GM21390 (cell line): Measurements from ENCODE around the gene KLHL34.

Source experiments
- ATAC-seq: cut with Tn5 transposase; IDR thresholded peaks from one replicate; pipeline ENCODE4 v1.9.1; 2021; ENCODE audit not compliant: unreplicated experiment

KLHL34 gene, protein sequence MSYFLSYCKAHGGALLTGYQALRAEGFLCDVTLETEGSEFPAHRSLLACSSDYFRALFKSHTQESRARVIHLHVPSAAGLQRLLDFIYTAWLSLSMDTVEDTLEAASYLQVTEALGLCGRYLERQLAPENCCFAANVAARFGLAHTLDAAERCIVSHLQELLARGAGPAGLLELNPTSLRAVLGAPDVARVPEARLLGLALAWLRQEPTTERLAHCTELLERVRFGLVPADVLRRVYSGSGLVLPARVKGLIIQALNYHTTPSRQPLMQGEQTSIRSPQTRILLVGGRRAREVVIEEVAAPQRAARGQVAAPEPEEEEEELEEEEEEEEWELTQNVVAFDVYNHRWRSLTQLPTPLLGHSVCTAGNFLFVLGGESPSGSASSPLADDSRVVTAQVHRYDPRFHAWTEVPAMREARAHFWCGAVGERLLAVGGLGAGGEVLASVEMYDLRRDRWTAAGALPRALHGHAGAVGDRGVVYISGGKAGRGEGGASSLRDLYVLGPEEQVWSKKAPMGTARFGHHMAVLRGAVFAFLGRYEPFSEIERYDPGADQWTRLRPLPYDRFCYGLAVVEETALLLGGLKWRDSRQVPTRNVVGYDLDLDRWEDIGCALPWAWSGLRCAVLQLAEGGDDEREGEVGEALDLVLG

DNA sequence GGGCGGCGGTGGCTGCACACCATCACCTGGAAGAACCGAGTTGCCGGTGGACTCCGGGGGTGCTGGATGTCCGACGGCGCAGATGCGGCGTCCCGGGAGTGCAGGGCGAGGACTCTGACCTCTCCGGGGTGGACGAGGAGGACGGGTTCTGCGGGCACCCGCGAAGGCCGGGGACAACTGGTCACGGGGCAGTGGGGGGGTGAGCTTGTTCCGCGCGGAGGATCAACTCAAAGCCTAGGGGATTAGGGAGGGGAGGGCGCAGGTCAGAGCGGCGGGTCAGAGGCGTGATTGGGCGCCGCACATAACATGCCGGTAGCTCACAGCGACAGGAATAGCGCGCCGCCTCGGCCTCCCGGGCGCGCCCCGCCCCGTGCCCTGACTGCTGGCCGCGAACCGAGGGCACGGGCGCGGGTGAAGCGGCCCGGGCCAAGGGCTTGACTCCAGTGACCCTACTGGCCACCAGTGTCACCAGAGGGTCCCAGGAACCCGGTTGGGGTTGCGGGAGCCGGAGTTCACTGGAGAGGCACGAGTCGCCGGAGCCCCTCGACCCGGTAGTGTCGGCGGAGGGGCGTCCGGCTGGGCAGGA is at the start of gene KLHL34:
Gene KLHL34 (minus strand): TSS at position 179 of the 586 bp plus-strand sequence. CDS start 542 bp downstream, outside the sequence.
- ATAC-seq = no peak

DNA sequence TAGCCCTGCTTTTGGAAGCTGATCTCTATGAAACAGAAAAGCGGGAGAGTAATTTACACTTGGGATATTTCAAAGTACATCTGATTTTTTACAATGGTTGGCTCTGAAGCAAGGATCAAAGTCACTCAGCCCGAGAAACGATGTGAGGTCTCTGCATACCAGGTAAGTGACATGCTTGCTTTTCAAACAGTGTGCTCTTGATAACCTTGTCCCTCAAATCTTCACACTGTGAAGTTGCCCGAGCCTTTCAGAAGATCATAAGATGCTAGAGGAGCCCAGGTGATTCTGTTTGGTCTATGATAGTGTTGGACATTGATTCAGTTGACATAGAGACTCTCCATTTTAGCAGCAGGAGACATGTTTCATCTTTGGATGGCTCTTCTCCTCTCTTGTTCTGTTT is 47.1 kb upstream of the KLHL34 start:
- ATAC-seq = no peak

GRCh38 chrX:21702725-21703124 is 44.6 kb upstream of the KLHL34 start:
- ATAC-seq = no peak

GRCh38 chrX:21700967-21701366 is 42.8 kb upstream of the KLHL34 start:
- no peak for ATAC-seq

- ATAC-seq = no peak
Measured at GRCh38 chrX:21700275-21700674, 42.1 kb upstream of the KLHL34 start.

DNA sequence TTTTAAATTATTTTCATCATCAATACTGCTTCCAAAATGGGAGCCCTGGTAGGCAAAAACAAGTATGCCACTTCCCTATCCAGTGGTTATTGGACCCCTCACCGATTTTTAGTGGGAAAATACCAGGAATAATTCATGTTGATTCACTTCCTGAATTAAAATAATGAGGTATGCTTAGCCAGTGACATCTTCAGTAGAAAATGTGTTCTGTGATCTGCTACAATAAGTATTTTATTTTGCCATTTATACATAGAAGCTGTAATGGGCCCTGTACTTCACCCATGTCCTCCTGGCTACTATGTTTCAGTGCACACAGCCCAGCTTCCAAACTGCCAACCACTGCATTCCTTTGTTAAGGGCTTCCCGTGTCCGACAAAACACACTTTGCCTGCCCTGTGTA is 41.0 kb upstream of the KLHL34 start:
- no peak for ATAC-seq

DNA sequence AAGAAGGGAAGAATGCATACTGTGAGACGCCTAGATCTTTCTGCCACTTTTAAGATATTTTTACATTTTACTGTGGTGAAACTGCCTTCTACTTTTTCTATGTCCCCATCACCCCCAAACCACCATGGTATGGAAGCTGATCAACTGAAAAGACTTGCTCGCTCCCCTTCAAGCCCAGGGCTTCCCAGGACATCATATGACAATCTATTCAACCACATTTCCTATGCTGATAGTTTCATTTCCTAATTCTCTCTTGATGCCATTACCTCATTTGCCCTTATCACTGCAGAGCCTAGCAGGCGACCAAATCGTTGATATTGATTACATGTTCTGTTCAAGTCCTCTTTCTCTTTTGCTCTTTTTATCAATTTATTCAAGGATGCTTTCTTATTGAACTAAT is 40.1 kb upstream of the KLHL34 start:
- ATAC-seq = no peak

DNA sequence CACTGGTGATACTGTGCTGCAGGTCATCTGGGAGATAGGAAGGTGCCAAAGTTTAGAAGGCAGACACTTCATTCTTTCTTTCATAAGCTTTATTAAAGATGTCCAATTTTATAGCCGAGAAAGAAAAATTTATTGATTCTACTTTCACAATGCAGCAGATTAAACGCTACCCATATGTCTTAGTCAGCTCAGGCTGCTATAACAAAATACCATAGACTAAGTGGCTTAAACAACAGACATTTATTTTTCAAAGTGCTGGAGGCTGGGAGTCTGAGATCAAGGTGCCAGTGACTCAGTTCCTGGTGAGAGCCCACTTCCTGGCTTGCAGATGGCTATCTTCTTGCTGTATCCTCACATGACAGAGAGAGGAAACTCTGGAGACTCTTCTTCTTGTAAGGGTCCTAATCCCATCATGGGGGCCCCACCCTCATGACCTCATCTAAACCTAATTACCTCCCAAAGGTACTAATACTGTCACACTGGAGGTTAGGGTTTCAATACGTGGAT is 33.4 kb upstream of the KLHL34 start:
- no peak for ATAC-seq

DNA sequence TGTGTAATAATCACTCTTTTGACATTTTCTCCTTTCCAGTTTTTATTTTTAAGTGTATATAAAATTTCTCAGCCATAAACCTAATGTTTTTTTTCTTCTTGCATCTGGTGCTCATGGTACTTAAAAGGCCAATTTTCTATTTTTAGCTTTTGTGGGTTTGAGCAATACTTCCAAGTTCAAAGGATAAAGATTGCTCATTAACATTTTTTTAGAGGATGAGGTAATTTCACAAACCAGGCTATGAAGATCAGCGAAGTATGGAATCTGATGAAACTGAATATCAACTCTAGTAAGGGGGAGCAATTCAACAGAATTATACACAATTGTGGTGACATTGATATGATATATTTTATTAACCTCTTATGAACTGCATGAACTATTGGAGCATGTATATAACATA is 25.8 kb upstream of the KLHL34 start:
- ATAC-seq = no peak

DNA sequence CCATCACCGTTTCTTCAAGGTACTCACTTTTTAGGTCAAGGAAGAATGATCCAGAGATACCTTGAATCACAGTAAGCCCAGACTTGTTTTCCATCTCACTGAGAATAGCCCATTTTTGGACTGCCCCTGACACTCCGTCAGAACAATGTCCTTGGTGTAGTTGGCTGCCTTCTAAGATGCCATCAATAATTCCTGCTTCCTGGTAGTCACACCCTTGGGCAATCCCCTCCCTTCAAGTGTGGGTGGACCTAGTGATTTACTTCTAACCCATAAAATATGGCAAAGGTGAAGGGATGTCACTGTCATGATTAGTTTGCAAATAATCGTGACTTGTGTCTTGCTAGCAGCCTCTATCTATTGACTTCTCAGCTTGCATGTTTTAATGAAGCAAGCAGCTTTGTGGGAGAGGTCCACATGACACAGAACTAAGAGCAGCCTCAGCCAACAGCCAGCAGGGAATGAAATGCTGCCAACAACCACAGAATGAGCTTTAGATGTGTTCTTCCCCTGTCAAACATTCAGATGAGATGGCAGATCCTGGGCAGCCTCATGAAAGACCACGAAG is 20.0 kb upstream of the KLHL34 start:
- ATAC-seq = no peak

DNA sequence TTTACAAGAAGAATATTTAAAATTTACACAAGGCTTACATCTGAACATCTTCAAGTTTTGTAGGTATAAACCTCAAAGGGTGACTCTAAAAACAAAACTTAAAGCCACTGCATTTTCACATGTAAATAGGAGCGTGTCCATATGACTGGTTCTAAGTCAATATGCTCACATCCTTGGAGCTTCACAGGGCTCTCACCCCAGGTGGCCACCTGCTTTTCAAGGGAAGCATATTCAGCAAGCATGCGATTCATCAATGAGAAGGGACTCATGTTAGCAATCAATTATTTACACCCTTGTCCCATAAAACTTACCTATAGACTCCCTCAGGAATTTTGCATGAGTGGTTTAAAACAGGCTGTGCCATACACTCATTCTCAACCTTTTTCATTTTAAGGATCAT is 17.8 kb upstream of the KLHL34 start:
- no peak for ATAC-seq

DNA sequence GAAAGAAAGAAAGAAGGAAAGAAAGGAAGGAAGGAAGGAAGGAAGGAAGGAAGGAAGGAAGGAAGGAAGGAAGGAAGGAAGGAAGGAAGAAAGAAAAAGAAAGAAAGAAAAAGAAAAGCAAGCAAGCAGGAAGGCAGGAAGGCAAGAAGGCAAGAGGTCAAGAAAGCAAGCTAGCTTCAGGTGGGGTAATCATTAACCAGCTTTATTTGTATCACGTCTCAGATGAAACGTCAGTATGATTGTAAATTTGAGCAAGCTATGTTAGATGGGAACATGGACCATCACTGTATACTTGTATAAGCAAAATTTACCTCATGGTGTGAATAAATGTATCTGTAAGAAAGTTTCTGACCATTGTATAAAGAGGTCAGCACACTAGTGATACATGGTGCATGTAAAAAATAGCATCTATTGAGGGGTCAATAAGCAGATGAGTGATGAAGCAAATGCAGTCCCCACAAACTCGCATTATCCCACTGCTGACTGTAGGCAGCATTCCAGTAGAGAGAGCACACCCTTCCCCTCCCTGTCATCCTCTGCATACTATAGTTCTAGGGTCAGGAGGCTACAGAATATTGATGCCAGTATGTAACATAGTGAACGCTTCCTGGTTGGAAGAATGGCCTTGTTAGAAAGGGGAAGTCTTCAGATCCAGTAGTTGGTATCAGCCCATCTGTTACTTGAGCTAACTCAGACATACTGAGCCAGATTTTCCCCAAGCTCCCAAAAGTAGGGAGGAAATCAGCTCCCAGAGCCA is 16.5 kb upstream of the KLHL34 start:
- ATAC-seq = no peak

DNA sequence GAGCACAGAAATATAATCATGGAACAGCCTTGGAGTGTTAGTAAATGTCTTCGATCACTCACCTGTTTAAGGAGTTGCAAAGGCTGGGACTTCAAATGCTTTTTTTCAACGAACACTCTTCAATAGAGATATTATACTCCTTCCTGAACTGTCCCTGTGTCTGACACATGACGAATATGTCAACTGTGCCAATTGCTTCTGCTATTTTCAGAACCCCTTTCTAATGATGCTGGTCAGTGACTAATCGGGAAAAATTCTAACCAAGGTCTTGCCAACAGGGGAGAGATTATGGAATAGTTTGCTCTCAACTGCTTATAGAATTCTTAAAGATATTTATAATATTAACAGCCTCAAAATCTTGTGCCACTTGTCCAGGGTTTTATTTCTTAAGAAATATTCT is 8.5 kb upstream of the KLHL34 start:
- ATAC-seq = no peak

- ATAC-seq = no peak
Measured at GRCh38 chrX:21666252-21666651, 8.1 kb upstream of the KLHL34 start.

GRCh38 chrX:21662761-21663160 is 4.6 kb upstream of the KLHL34 start:
- no peak for ATAC-seq

- no peak for ATAC-seq
Measured at GRCh38 chrX:21661316-21661715, 3.2 kb upstream of the KLHL34 start.

GRCh38 chrX:21660156-21660555 is 2.0 kb upstream of the KLHL34 start:
- ATAC-seq = no peak

DNA sequence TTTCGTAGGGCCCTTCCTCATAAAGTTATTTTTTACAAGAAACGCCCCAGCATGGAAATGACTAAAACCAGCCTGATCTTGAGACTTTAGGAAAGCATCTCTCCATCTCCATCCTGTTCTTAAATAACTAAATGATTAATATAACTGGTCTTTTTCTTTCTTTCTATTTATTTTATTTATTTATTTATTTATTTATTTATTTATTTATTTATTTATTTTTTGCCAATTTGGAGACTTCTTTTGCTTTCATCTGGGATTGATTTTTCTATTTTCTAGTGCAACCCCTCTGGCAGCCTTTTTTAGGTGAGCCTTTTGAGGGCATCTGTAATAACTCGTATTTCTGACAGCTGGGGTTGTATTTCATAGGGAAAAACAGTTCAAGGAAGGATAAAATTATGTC is 1.2 kb upstream of the KLHL34 start:
- no peak for ATAC-seq

GRCh38 chrX:21658746-21659145 is 616 bp upstream of the KLHL34 start:
- no peak for ATAC-seq

- ATAC-seq = no peak
Measured at GRCh38 chrX:21657318-21658151, 595 bp downstream of the KLHL34 start.
